Choroid plexus epithelial cell (primary cell): ENCODE results near the gene CTBP2.

ENCODE experiments used
- DNase-seq: peaks from one replicate; pipeline ENCODE4 v3.0.0-alpha.2; 2010; ENCODE audit warnings: low read depth
- H3K4me3 ChIP-seq: 2 replicates; pipeline ENCODE4 v1.5.1; 2011; ENCODE audit warnings: low read depth, mild to moderate bottlenecking, control low read depth, low read length, moderate library complexity
- CTCF ChIP-seq: conservative IDR thresholded peaks from 2 replicates; pipeline ENCODE4 v1.5.1; 2011; ENCODE audit warnings: low read depth, mild to moderate bottlenecking, control low read depth, inconsistent platforms, low read length, moderate library complexity

Gene CTBP2

GRCh38 chr10:125144693-125145623 lies 15.4 kb downstream of the CTBP2 start:
- peak; percentile 73 for TF ChIP-seq CTCF
- peak; percentile 72 for DNase-seq
- no peak overlapping the region for H3K4me3 ChIP-seq

DNA sequence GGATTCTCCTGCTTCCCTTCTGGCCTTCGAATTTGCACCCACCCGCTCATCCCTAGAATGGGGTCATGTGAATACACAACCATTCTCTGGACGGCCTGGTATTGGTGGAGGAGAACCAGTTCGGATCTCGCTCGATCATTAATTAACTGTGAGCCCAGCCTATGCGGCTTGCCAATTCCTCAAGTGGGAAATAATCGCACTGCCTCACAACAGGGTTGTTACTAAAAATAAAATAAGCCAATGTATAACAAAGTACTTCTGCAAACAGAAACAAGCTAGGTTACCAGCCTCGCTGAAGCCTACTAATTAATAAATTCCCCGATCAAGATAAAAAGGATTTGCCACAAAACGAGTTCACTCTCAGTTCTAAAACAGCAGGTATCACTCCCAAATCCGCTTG lies 16.2 kb downstream of the CTBP2 start:
- no peak for TF ChIP-seq CTCF
- DNase-seq: no peak
- H3K4me3 ChIP-seq: no peak overlapping the region

DNA sequence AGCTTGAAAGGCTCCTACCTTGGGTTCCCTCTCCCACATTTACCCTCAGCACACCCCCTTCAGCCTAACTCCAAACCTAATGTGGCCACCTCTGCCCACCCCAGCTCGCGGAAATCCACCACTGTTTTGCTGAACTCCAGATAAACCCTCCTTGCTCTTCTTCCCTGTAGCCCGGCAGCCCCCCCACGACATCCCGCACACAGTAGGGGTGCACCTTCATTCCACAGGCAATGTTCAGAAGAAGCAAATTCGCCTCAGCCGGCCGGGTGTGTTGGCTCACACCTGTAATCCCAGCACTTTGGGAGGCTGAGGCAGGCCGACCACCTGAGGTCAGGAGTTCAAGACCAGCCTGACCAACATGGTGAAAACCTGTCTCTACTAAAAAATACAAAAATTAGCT lies 17.4 kb downstream of the CTBP2 start:
- H3K4me3 ChIP-seq: no peak overlapping the region
- TF ChIP-seq CTCF: no peak
- no peak for DNase-seq

DNA sequence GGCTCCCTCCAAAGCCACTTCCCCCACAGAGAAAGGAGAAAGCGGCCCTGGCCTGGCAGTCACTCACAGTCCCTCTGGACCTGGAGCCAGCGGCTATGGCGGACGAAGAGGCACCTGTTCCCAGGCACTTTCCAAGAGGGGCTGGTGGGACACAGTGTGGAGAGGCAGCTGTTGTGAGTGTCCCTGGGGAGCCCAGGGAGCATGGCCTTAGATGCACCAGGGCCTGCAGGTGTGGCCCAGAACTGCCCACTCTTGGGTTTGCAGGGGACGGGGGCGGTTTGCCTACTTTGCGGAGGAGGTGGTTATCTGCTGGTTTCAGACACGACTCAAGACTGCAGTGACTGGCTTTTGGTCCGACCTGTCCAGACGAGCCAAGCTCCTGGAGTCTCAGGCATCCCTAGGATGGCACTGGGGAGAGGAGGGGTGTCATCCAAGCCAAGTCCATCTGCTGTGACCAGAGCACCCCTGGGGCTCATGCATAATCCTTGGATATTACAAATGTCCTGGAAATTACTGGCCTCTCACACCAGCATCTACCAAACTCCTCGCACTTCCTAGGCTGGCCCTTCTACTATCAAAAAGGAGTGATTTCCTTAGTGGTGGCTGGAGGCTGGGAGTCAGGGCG lies 18.4 kb downstream of the CTBP2 start:
- H3K4me3 ChIP-seq: no peak overlapping the region
- no peak for TF ChIP-seq CTCF
- DNase-seq: no peak

GRCh38 chr10:125141150-125141859 lies 19.1 kb downstream of the CTBP2 start:
- no peak for DNase-seq
- H3K4me3 ChIP-seq: no peak overlapping the region
- no peak for TF ChIP-seq CTCF

- no peak for DNase-seq
- no peak overlapping the region for H3K4me3 ChIP-seq
- no peak for TF ChIP-seq CTCF
Measured at GRCh38 chr10:125140151-125140550, 20.2 kb downstream of the CTBP2 start.
